Right lobe of liver (tissue), 4 donors: ENCODE data around the gene ZNF597.

ENCODE experiments used
- POLR2A ChIP-seq: fragments of 450-650 bp; IDR thresholded peaks from one replicate; pipeline ENCODE4 v1.6.1; 2017; ENCODE audit warnings: antibody characterized with exemption, mild to moderate bottlenecking
- TF ChIP-seq, protein P1 (sequence below), 4 donors: fragments of 200-600 bp in 3 of 4; fragments of 450-650 bp in 1 of 4; IDR thresholded peaks; one replicate each; pipeline versions ENCODE4 v1.5.1 to v1.8.0; 2016 to 2022; ENCODE audit warnings: antibody characterized with exemption in 4 of 4, mild to moderate bottlenecking in 2 of 4
- donor health status: DM: no; HTN: no; CAD: no.
- donor health status: DM: no; HTN: no; CAD: no.
- donor health status: DM: no; HTN: yes; CAD: no.

DNA sequence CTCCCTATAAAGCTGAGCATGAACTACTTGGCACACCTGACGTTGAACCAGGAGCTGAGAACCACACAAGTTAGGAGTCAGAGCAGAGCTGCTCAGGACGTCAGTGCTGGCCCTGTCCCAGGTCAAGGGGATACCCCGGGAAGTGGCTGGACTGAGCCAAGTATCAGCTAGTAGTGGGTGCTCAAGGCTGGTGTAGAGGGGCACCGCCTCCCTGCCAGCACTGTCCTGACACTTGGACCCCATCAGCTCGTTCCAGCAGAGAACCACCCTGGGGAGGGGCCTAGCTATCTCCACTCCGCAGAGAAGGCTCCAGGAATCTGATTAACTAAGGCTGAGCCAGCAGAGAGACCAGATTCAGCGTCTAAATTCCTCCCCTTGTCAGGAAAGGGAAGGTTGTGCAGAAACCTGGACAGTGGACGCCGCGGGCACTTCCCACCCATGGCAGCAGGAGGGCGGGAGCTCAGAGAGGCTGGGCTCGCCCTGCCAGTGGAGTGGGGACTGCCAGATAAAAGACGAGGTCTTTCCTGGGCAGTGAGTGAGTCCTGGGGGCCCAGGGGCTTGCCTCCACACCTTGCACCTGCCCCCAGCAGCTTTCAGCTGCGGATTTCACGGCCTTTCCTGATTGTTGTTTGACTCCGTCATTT lies 31.0 kb upstream of the ZNF597 start:
- TF ChIP-seq, protein P1, sequence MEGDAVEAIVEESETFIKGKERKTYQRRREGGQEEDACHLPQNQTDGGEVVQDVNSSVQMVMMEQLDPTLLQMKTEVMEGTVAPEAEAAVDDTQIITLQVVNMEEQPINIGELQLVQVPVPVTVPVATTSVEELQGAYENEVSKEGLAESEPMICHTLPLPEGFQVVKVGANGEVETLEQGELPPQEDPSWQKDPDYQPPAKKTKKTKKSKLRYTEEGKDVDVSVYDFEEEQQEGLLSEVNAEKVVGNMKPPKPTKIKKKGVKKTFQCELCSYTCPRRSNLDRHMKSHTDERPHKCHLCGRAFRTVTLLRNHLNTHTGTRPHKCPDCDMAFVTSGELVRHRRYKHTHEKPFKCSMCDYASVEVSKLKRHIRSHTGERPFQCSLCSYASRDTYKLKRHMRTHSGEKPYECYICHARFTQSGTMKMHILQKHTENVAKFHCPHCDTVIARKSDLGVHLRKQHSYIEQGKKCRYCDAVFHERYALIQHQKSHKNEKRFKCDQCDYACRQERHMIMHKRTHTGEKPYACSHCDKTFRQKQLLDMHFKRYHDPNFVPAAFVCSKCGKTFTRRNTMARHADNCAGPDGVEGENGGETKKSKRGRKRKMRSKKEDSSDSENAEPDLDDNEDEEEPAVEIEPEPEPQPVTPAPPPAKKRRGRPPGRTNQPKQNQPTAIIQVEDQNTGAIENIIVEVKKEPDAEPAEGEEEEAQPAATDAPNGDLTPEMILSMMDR (IDR thresholded peaks at IDR 0.05): no peak
- TF ChIP-seq POLR2A: no peak
